ENCODE measurements around the gene PCSK6. TPM values are rescaled to one million over a fixed set of nuclear protein-coding genes. Genes with fewer than 3 reads are reported as not detected.

Gene PCSK6
- total RNA-seq, 1 experiment from 2014 or later, result 26.3 TPM

- Histone ChIP-seq H2AFZ (no peak overlapping the region), H3K27ac (no peak overlapping the region), H3K4me2 (no peak overlapping the region), H3K9me2 (ENCODE audit: insufficient read depth) (no peaks in the 10 kb centered on the region), H3K9me3 (ENCODE audit: insufficient read depth, low read depth) (no peaks in the 10 kb centered on the region; the same call in 1 of the 2 replicates), H3K79me2 (ENCODE audit: low read depth) (no peaks in the 10 kb centered on the region), H3K36me3 (ENCODE audit: low read depth) (no peaks in the 10 kb centered on the region), H4K20me1 (ENCODE audit: insufficient read depth) (no peaks in the 10 kb centered on the region; the same call in 1 of the 2 replicates), H3K4me1 (replicated peaks; ENCODE audit: insufficient read depth) (no peaks in the 10 kb centered on the region), H3K4me3 (no peak overlapping the region), H3K27me3 (ENCODE audit: insufficient read depth, low read depth) (peaks cover 11% of the 10 kb centered on the region), H3F3A (ENCODE audit: insufficient read depth, low read depth) (no peaks in the 10 kb centered on the region)
- peak in 1 of 2 experiments; percentile 48 for DNase-seq
- TF ChIP-seq EZH2 (IDR thresholded peaks at IDR 0.05; ENCODE audit: low read depth), result no peak
- peak; percentile 88 for TF ChIP-seq CTCF (conservative IDR thresholded peaks at IDR 0.05)
- POLR2A ChIA-PET (ENCODE audit: unreplicated experiment), result interaction anchor here (0.6 kb wide), 1 partner anchor 12 kb away, joined by 6 read pairs; no protein-coding TSS in a partner anchor
- no TSS peak for BruUV-seq (replicated peaks)
- intact Hi-C loops (cut with micrococcal nuclease; ENCODE audit: unreplicated experiment), result loop anchor here (1.0 to 10.0 kb wide), 4 partner anchors 169 to 631 kb away; partner anchors contain the start of gene LRRK1
- CTCF ChIA-PET, result no interaction called here
These were observed 231.0 kb downstream of the PCSK6 start for GRCh38 chr15:101258238-101259144.

- no TSS peak for BruUV-seq (replicated peaks)
- H4K20me1 ChIP-seq (ENCODE audit: insufficient read depth), result no peaks in the 10 kb centered on the region; the same call in 1 of the 2 replicates
- H2AFZ ChIP-seq, result no peak overlapping the region
- H3K27me3 ChIP-seq (ENCODE audit: insufficient read depth, low read depth), result peaks cover 11% of the 10 kb centered on the region
- no peaks in the 10 kb centered on the region for H3K9me2 ChIP-seq (ENCODE audit: insufficient read depth)
- no peaks in the 10 kb centered on the region; the same call in 1 of the 2 replicates for H3K9me3 ChIP-seq (ENCODE audit: insufficient read depth, low read depth)
- POLR2A ChIA-PET (ENCODE audit: unreplicated experiment), result no interaction called here
- H3K4me1 ChIP-seq (replicated peaks; ENCODE audit: insufficient read depth), result peaks cover 5% of the 10 kb centered on the region; the same call in 1 of the 2 replicates
- H3K4me2 ChIP-seq, result no peak overlapping the region
- CTCF ChIA-PET, result no interaction called here
- peaks cover 7% of the 10 kb centered on the region; the same call in 1 of the 2 replicates for H3F3A ChIP-seq (ENCODE audit: insufficient read depth, low read depth)
- TF ChIP-seq CTCF (conservative IDR thresholded peaks at IDR 0.05), result peak; percentile 33; the same call in 1 of the 2 replicates
- TF ChIP-seq EZH2 (IDR thresholded peaks at IDR 0.05; ENCODE audit: low read depth), result no peak
- H3K79me2 ChIP-seq (ENCODE audit: low read depth), result no peaks in the 10 kb centered on the region
- no peak for DNase-seq
- H3K4me3 ChIP-seq, result no peak overlapping the region
- H3K36me3 ChIP-seq (ENCODE audit: low read depth), result no peaks in the 10 kb centered on the region
- H3K27ac ChIP-seq, result no peak overlapping the region
- intact Hi-C loops (cut with micrococcal nuclease; ENCODE audit: unreplicated experiment), result loop anchor here (5.0 to 10.0 kb wide), 2 partner anchors 342 to 629 kb away; partner anchors contain the start of gene LRRK1
These were observed 232.8 kb downstream of the PCSK6 start for GRCh38 chr15:101256757-101257156.

- H3K36me3 ChIP-seq (ENCODE audit: low read depth), result no peaks in the 10 kb centered on the region
- peaks cover 9% of the 10 kb centered on the region for H3K27me3 ChIP-seq (ENCODE audit: insufficient read depth, low read depth)
These were observed 233.8 kb downstream of the PCSK6 start for GRCh38 chr15:101255615-101256241.

More at GRCh38 chr15:101255615-101256241, 233.8 kb downstream of the PCSK6 start:
- no peak for DNase-seq
- Histone ChIP-seq H3K9me3 (ENCODE audit: insufficient read depth, low read depth) (no peaks in the 10 kb centered on the region; the same call in 1 of the 2 replicates), H3K79me2 (ENCODE audit: low read depth) (peaks cover 2% of the 10 kb centered on the region; the same call in 1 of the 2 replicates), H3K4me2 (no peak overlapping the region), H3K4me3 (no peak overlapping the region), H3K4me1 (replicated peaks; ENCODE audit: insufficient read depth) (peaks cover 5% of the 10 kb centered on the region; the same call in 1 of the 2 replicates), H2AFZ (no peak overlapping the region), H3F3A (ENCODE audit: insufficient read depth, low read depth) (peaks cover 8% of the 10 kb centered on the region; the same call in 1 of the 2 replicates), H3K27ac (no peak overlapping the region), H4K20me1 (ENCODE audit: insufficient read depth) (no peaks in the 10 kb centered on the region; the same call in 1 of the 2 replicates), H3K9me2 (ENCODE audit: insufficient read depth) (no peaks in the 10 kb centered on the region)
- no TSS peak for BruUV-seq (replicated peaks)
- intact Hi-C loops (cut with micrococcal nuclease; ENCODE audit: unreplicated experiment), result loop anchor here (5.0 to 10.0 kb wide), 2 partner anchors 341 to 628 kb away; partner anchors contain the start of gene LRRK1
- TF ChIP-seq CTCF (conservative IDR thresholded peaks at IDR 0.05), result no peak
- no peak for TF ChIP-seq EZH2 (IDR thresholded peaks at IDR 0.05; ENCODE audit: low read depth)
- POLR2A ChIA-PET (ENCODE audit: unreplicated experiment), result no interaction called here
- CTCF ChIA-PET, result no interaction called here
